Keratinocyte (primary cell): ENCODE results near the gene TOGARAM1. TPM values are rescaled to one million over a fixed set of nuclear protein-coding genes. Genes with fewer than 3 reads are reported as not detected.

Experiments used
- DNase-seq: peaks from one replicate; pipeline ENCODE4 v3.0.0-alpha.2; 2011; ENCODE audit warnings: low read depth, missing footprints, low spot score
- FAIRE-seq: peaks from 2 replicates; lab custom pipeline; 2011; peaks lifted over from hg19 to GRCh38; lab: Jason Lieb, UNC
- H2AFZ ChIP-seq: 2 replicates; pipeline ENCODE4 v1.6.0; 2012; ENCODE audit warnings: low read length, control low read depth, inconsistent platforms; ENCODE audit not compliant: control insufficient read depth
- H3K27ac ChIP-seq: 2 replicates; pipeline ENCODE4 v1.5.1; 2011; ENCODE audit warnings: low read length; ENCODE audit not compliant: control insufficient read depth, insufficient read depth
- H3K27me3 ChIP-seq: 3 replicates; pipeline ENCODE4 v1.6.0; 2011; ENCODE audit warnings: low read length; ENCODE audit not compliant: control insufficient read depth, insufficient read depth; ENCODE audit errors: extremely low read depth
- H3K36me3 ChIP-seq, 2 experiments: 2 replicates in 1 of 2; 3 replicates in 1 of 2; pipeline ENCODE4 v1.5.1; 2011; ENCODE audit warnings: low read length in 2 of 2, mild to moderate bottlenecking in 1 of 2; ENCODE audit not compliant: control insufficient read depth in 2 of 2, insufficient read depth in 2 of 2; ENCODE audit errors: extremely low read depth in 1 of 2
- H3K4me1 ChIP-seq: 3 replicates; pipeline ENCODE4 v1.5.1; 2011; ENCODE audit warnings: low read length; ENCODE audit not compliant: control insufficient read depth, insufficient read depth; ENCODE audit errors: extremely low read depth
- H3K4me2 ChIP-seq: 3 replicates; pipeline ENCODE4 v1.6.0; 2011; ENCODE audit warnings: low read depth, low read length; ENCODE audit not compliant: control insufficient read depth, insufficient read depth; ENCODE audit errors: extremely low read depth
- H3K4me3 ChIP-seq, 3 experiments: fragments of 200-600 bp in 1 of 3; sonication (generic) in 1 of 3; 2 replicates in 2 of 3; 3 replicates in 1 of 3; pipeline ENCODE4 v1.5.1; 2011 to 2016; ENCODE audit warnings: low read length in 3 of 3, mild to moderate bottlenecking in 3 of 3, control low read depth in 2 of 3, inconsistent platforms in 1 of 3, low read depth in 1 of 3, mixed read lengths in 1 of 3, mixed run types in 1 of 3, moderate library complexity in 1 of 3; ENCODE audit not compliant: control insufficient read depth in 2 of 3, insufficient read depth in 2 of 3; ENCODE audit errors: extremely low read depth in 1 of 3
- H3K79me2 ChIP-seq: 2 replicates; pipeline ENCODE4 v1.6.0; 2012; ENCODE audit warnings: low read length; ENCODE audit not compliant: control insufficient read depth, insufficient read depth
- H3K9ac ChIP-seq: 3 replicates; pipeline ENCODE4 v1.6.0; 2011; ENCODE audit warnings: low read length; ENCODE audit not compliant: control insufficient read depth, insufficient read depth; ENCODE audit errors: extremely low read depth
- H3K9me1 ChIP-seq: 3 replicates; pipeline ENCODE4 v1.6.0; 2011; ENCODE audit warnings: low read length; ENCODE audit not compliant: control insufficient read depth, insufficient read depth; ENCODE audit errors: extremely low read depth
- H3K9me3 ChIP-seq: 2 replicates; pipeline ENCODE4 v1.5.1; 2012; ENCODE audit warnings: low read depth, low read length; ENCODE audit not compliant: control insufficient read depth
- H4K20me1 ChIP-seq: 3 replicates; pipeline ENCODE4 v1.6.0; 2011; ENCODE audit warnings: low read length; ENCODE audit not compliant: control insufficient read depth, insufficient read depth; ENCODE audit errors: extremely low read depth
- EZH2 ChIP-seq: IDR thresholded peaks from one replicate; pipeline ENCODE4 v1.6.1; 2012; ENCODE audit warnings: inconsistent platforms, mild to moderate bottlenecking, low read length, moderate library complexity
- dilution Hi-C: fragments of 300-500 bp; cut with MboI; formaldehyde crosslinking; loops from one replicate; pipeline ENCODE4 v1.7.0; 2020; ENCODE audit warnings: low sequenced_read_pairs; ENCODE audit not compliant: extremely low pct_ligation_motif_present
- polyA plus RNA-seq, 5 experiments: library from polyadenylated mRNA; depleted of rRNA in 3 of 5; stranded (reverse) in 3 of 5; stranded (forward) in 1 of 5; unstranded in 1 of 5; fragments of >200 nt; gene quantifications; 1 replicate in 1 of 5; 2 replicates in 3 of 5; 3 replicates in 1 of 5; pipeline versions ENCODE4 v1.2.1 to v1.2.3, GENCODE V29; 2011 to 2012; ENCODE audit warnings: missing spikeins in 2 of 5, low read depth in 1 of 5, low replicate concordance in 1 of 5
- TF ChIP-seq, protein P1 (sequence below), 3 experiments: IDR thresholded peaks in 1 of 3; conservative IDR thresholded peaks in 1 of 3; optimal IDR thresholded peaks in 1 of 3; 2 replicates in 2 of 3; 3 replicates in 1 of 3; pipeline versions ENCODE3 to v1.5.1; 2011; ENCODE audit warnings: low read length in 3 of 3, mild to moderate bottlenecking in 3 of 3, moderate library complexity in 2 of 3, control low read depth in 1 of 3, inconsistent platforms in 1 of 3; ENCODE audit not compliant: insufficient read depth in 2 of 3; ENCODE audit errors: extremely low read depth in 1 of 3

The TOGARAM1 gene
- polyA plus RNA-seq, 1 donor (not counting 4 experiments of a cell fraction or from before 2014, with no cell fraction given): 8.2 TPM

DNA sequence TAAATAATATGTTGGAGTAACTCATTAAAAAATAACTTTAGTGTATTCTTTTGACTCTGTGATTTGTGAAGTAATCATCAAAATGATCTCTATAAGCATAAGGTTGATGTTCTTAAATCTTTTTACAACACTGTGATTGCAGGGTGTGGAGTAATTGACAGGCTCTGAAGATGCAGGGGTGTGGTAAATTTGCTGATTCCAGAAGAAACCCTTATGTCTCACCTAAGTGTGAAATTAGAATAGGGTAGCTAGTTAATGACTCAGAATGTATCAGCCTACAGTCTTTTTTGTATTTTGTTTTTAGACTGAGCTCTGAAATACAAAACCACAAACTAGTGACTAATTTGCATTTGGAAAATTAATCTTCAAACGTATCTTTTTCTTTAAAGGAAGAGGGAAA lies 127.8 kb downstream of the TOGARAM1 start:
- Histone ChIP-seq H3K4me3 (peak overlapping the region in 1 of 3 experiments; percentile 31), H4K20me1 (peaks cover 20% of the 10 kb centered on the region)

DNA sequence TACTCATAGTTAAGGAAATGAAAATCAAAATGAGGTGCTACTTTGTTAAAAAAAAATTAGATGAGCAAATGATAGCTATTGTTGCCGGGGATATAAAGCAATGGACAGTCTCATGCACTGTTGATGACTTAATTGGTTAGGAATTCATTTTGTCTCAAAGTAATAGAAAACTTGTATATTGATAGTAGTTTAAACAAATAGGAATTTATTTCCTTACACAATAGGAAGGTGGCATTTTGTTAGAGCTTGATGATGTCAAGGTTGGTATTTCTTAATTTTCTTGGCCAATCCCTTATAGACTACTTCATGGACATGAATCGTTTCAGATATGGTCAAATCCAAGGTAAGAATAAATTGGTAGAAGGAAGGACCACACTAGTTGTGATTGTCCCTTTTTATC lies 129.7 kb downstream of the TOGARAM1 start:
- Histone ChIP-seq H3K27ac (peak overlapping the region; percentile 47), H3K4me1 (peaks cover 44% of the 10 kb centered on the region), H3K27me3 (no peaks in the 10 kb centered on the region), H3K9ac (no peak overlapping the region), H4K20me1 (peaks cover 15% of the 10 kb centered on the region), H3K9me1 (peaks cover 6% of the 10 kb centered on the region), H3K9me3 (no peaks in the 10 kb centered on the region), H3K4me3 (no peak overlapping the region), H2AFZ (no peak overlapping the region), H3K79me2 (peaks cover 85% of the 10 kb centered on the region), H3K4me2 (no peak overlapping the region), H3K36me3 (peaks cover 6 to 11% of the 10 kb centered on the region in 2 experiments)
- FAIRE-seq (peak; percentile 34), DNase-seq (no peak)
- dilution Hi-C loops: no loop called here
- TF ChIP-seq EZH2: no peak
- TF ChIP-seq, protein P1, sequence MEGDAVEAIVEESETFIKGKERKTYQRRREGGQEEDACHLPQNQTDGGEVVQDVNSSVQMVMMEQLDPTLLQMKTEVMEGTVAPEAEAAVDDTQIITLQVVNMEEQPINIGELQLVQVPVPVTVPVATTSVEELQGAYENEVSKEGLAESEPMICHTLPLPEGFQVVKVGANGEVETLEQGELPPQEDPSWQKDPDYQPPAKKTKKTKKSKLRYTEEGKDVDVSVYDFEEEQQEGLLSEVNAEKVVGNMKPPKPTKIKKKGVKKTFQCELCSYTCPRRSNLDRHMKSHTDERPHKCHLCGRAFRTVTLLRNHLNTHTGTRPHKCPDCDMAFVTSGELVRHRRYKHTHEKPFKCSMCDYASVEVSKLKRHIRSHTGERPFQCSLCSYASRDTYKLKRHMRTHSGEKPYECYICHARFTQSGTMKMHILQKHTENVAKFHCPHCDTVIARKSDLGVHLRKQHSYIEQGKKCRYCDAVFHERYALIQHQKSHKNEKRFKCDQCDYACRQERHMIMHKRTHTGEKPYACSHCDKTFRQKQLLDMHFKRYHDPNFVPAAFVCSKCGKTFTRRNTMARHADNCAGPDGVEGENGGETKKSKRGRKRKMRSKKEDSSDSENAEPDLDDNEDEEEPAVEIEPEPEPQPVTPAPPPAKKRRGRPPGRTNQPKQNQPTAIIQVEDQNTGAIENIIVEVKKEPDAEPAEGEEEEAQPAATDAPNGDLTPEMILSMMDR (optimal IDR thresholded peaks at IDR 0.05 in 1 of 3, IDR thresholded peaks at IDR 0.05 in 1 of 3, conservative IDR thresholded peaks at IDR 0.05 in 1 of 3; ENCODE audit: extremely low read depth in 1 of 3, insufficient read depth in 2 of 3, low read length in 3 of 3): no peak

More for the DNA sequence above, 127.8 kb downstream of the TOGARAM1 start:
- Histone ChIP-seq H3K9me1 (peaks cover 6% of the 10 kb centered on the region), H3K36me3 (peaks cover 0 to 4% of the 10 kb centered on the region in 2 experiments), H3K4me1 (peaks cover 53% of the 10 kb centered on the region), H3K27me3 (no peaks in the 10 kb centered on the region), H3K9me3 (no peaks in the 10 kb centered on the region), H3K9ac (no peak overlapping the region), H3K4me2 (peak overlapping the region; percentile 74), H2AFZ (no peak overlapping the region), H3K79me2 (peaks cover 93% of the 10 kb centered on the region), H3K27ac (peak overlapping the region; percentile 70)
- DNase-seq (peak; percentile 30), FAIRE-seq (no peak)
- dilution Hi-C loops: no loop called here
- TF ChIP-seq EZH2: no peak
- TF ChIP-seq, protein P1 (optimal IDR thresholded peaks at IDR 0.05 in 1 of 3, IDR thresholded peaks at IDR 0.05 in 1 of 3, conservative IDR thresholded peaks at IDR 0.05 in 1 of 3; ENCODE audit: extremely low read depth in 1 of 3, insufficient read depth in 2 of 3, low read length in 3 of 3): no peak
